ENCODE results near the gene MORN1. TPM values are rescaled to one million over a fixed set of nuclear protein-coding genes. Genes with fewer than 3 reads are reported as not detected.

MORN1 gene
- total and polyA plus RNA-seq, 10 donors, result 1.9 to 13.5 (median 6.9) TPM

GRCh38 chr1:2339206-2340085, 51.9 kb downstream of the MORN1 start:
- intact Hi-C loops (cut with DNase I; ENCODE audit: low total_unique reads), result no loop called here
- Histone ChIP-seq H3K4me3 (no peak overlapping the region), H3K36me3 (no peaks in the 10 kb centered on the region), H3K27ac (no peak overlapping the region), H3K4me1 (no peaks in the 10 kb centered on the region), H3K9me3 (no peaks in the 10 kb centered on the region), H3K27me3 (replicated peaks in 1 of 7) (peaks cover 0 to 18% (median 0%) of the 10 kb centered on the region in 7 donors)
- TF ChIP-seq CTCF (IDR thresholded peaks at IDR 0.05 in 8 of 11, conservative IDR thresholded peaks at IDR 0.05 in 3 of 11) (no peak), POLR2A (IDR thresholded peaks at IDR 0.05) (no peak), POLR2AphosphoS5 (IDR thresholded peaks at IDR 0.05) (no peak)
- WGBS, 5 donors, result 82 to 92% (median 89%) methylated on average over 25 to 45 of the region's 45 CpGs
- DNase-seq, result no peak

GRCh38 chr1:2337501-2337900, 53.9 kb downstream of the MORN1 start:
- H3K36me3 ChIP-seq, result no peaks in the 10 kb centered on the region
- intact Hi-C loops (cut with DNase I; ENCODE audit: low total_unique reads), result no loop called here
- no peaks in the 10 kb centered on the region for H3K4me1 ChIP-seq
- peaks cover 0 to 18% (median 0%) of the 10 kb centered on the region in 7 donors for H3K27me3 ChIP-seq (replicated peaks in 1 of 7)
- no peak for DNase-seq
- no peak overlapping the region for H3K4me3 ChIP-seq
- no peaks in the 10 kb centered on the region for H3K9me3 ChIP-seq
- no peak overlapping the region for H3K27ac ChIP-seq
- WGBS, 5 donors, result 63 to 81% (median 76%) methylated on average over 8 to 10 of the region's 10 CpGs
- TF ChIP-seq CTCF (IDR thresholded peaks at IDR 0.05 in 8 of 11, conservative IDR thresholded peaks at IDR 0.05 in 3 of 11) (no peak), POLR2AphosphoS5 (IDR thresholded peaks at IDR 0.05) (no peak), POLR2A (IDR thresholded peaks at IDR 0.05) (no peak)

GRCh38 chr1:2337081-2337480, 54.3 kb downstream of the MORN1 start:
- H3K4me3 ChIP-seq, result no peak overlapping the region
- no peaks in the 10 kb centered on the region for H3K4me1 ChIP-seq
- no peaks in the 10 kb centered on the region for H3K36me3 ChIP-seq
- H3K27ac ChIP-seq, result no peak overlapping the region
- intact Hi-C loops (cut with DNase I; ENCODE audit: low total_unique reads), result no loop called here
- 91 to 100% (median 93%) methylated on average over 4 to 23 of the region's 23 CpGs for WGBS, 5 donors
- TF ChIP-seq CTCF (IDR thresholded peaks at IDR 0.05 in 8 of 11, conservative IDR thresholded peaks at IDR 0.05 in 3 of 11) (no peak), POLR2A (IDR thresholded peaks at IDR 0.05) (no peak), POLR2AphosphoS5 (IDR thresholded peaks at IDR 0.05) (no peak)
- H3K27me3 ChIP-seq (replicated peaks in 1 of 7), result peaks cover 0 to 18% (median 0%) of the 10 kb centered on the region in 7 donors
- no peaks in the 10 kb centered on the region for H3K9me3 ChIP-seq
- DNase-seq, result no peak

GRCh38 chr1:2336499-2336898, 54.9 kb downstream of the MORN1 start:
- WGBS, 5 donors, result 74 to 79% (median 78%) methylated on average over 10 to 11 of the region's 11 CpGs

More at GRCh38 chr1:2336499-2336898, 54.9 kb downstream of the MORN1 start:
- DNase-seq, result no peak
- Histone ChIP-seq H3K4me3 (no peak overlapping the region), H3K27ac (no peak overlapping the region), H3K36me3 (no peaks in the 10 kb centered on the region), H3K27me3 (replicated peaks in 1 of 7) (peaks cover 0 to 18% (median 0%) of the 10 kb centered on the region in 7 donors), H3K4me1 (no peaks in the 10 kb centered on the region), H3K9me3 (no peaks in the 10 kb centered on the region)
- intact Hi-C loops (cut with DNase I; ENCODE audit: low total_unique reads), result no loop called here
- TF ChIP-seq POLR2AphosphoS5 (IDR thresholded peaks at IDR 0.05) (no peak), POLR2A (IDR thresholded peaks at IDR 0.05) (no peak), CTCF (IDR thresholded peaks at IDR 0.05 in 8 of 11, conservative IDR thresholded peaks at IDR 0.05 in 3 of 11) (no peak)
